Kidney (tissue), 14 donors: ENCODE measurements around the gene TMEM151A. TPM values are rescaled to one million over a fixed set of nuclear protein-coding genes. Genes with fewer than 3 reads are reported as not detected.

ENCODE experiments used
- DNase-seq, 5 donors: peaks; one replicate each; pipeline ENCODE4 v3.0.0-alpha.2; 2013 to 2020
- FAIRE-seq: peaks from 2 replicates; lab custom pipeline; 2012; peaks lifted over from hg19 to GRCh38; lab: Jason Lieb, UNC
- H3K27ac ChIP-seq, 2 donors: one replicate each; pipeline ENCODE4 v1.7.0; 2013; ENCODE audit warnings: low read depth in 2 of 2, low read length in 2 of 2, inconsistent platforms in 1 of 2
- H3K27me3 ChIP-seq: one replicate; pipeline ENCODE4 v1.7.1; 2013; ENCODE audit warnings: low read length, inconsistent platforms; ENCODE audit not compliant: control insufficient read depth, insufficient read depth
- H3K36me3 ChIP-seq, 3 donors: one replicate each; pipeline versions ENCODE4 v1.7.0 to v1.7.1; 2013; ENCODE audit warnings: low read length in 3 of 3, control low read depth in 1 of 3, inconsistent platforms in 1 of 3; ENCODE audit not compliant: insufficient read depth in 3 of 3, control insufficient read depth in 2 of 3
- H3K4me1 ChIP-seq, 3 donors: one replicate each; pipeline versions ENCODE4 v1.7.0 to v1.7.1; 2013; ENCODE audit warnings: low read length in 3 of 3, inconsistent platforms in 1 of 3, low read depth in 1 of 3; ENCODE audit not compliant: control insufficient read depth in 2 of 3, insufficient read depth in 2 of 3
- H3K4me3 ChIP-seq, 3 donors: one replicate each; pipeline versions ENCODE4 v1.7.0 to v1.8.1; 2013; ENCODE audit warnings: low read length in 3 of 3, control low read depth in 1 of 3, inconsistent platforms in 1 of 3
- H3K9ac ChIP-seq, 3 donors: one replicate each; pipeline versions ENCODE4 v1.7.0 to v1.7.1; 2013; ENCODE audit warnings: low read length in 3 of 3, control low read depth in 1 of 3, inconsistent platforms in 1 of 3
- H3K9me3 ChIP-seq, 3 donors: one replicate each; pipeline versions ENCODE4 v1.7.0 to v1.7.1; 2013; ENCODE audit warnings: low read length in 3 of 3, control low read depth in 1 of 3, inconsistent platforms in 1 of 3; ENCODE audit not compliant: control insufficient read depth in 2 of 3, insufficient read depth in 1 of 3
- intact Hi-C: fragments of 100-400 bp; cut with DNase I; formaldehyde crosslinking; loops from one replicate; pipeline ENCODE4 v1.11.1; 2022
- polyA plus RNA-seq: library from polyadenylated mRNA; stranded (reverse); fragments of 350-450 nt; fragmentation: Illumina TruSeq; extraction: RNeasy Lipid Tissue Mini Kit (QIAGEN cat#74804); gene quantifications from one replicate; pipeline ENCODE4 v1.2.3, GENCODE V29; 2014; ENCODE audit warnings: low read depth, low replicate concordance; ENCODE audit not compliant: insufficient read depth
- total RNA-seq: library from RNA; stranded (reverse); fragmentation: NEBNext Ultra II Directional; extraction: Animal tissue kit (Norgen Biotek cat#: 25700); gene quantifications from one replicate; pipeline ENCODE4 v1.2.1, GENCODE V29; 2021
- TF ChIP-seq, protein P1 (sequence below): IDR thresholded peaks from 3 replicates; pipeline ENCODE4 v1.5.1; 2012; ENCODE audit warnings: mild to moderate bottlenecking, moderate library complexity, borderline replicate concordance; ENCODE audit not compliant: insufficient read depth; ENCODE audit errors: extremely low read depth
- donor health status: control.
- donor health status: control.
- donor health status: control.
- donor health status: control.
- donor health status: control.
- donor health status: DM: yes; HTN: yes; CAD: no.
- donor health status: Normal renal cell carcinoma (clear cell type).

The TMEM151A gene
- total and polyA plus RNA-seq, 2 donors from 2014 or later, result 0.19 TPM; not detected in 1

DNA sequence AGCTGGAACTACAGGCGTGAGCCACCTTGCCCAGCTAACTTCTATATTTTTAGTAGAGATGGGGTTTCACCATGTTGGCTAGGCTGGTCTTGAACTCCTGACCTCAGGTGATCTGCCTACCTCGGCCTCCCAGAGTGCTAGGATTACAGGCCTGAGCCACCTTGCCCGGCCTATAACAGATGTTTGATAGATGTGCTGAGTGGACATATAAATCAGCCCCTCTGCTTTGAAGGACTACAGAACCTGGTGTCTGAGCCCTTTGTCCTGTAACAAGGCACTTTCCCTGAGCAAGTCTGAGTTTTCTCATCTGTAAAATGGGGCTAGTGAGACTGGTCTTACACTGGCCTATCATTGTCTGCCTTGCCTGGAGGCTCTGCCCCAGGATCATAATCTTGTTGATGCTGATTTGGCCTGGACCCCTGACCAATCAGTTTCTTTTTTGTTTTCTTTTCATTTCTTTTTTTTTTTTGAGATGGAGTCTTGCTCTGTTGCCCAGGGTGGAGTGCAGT, 37.5 kb downstream of the TMEM151A start:
- no peaks in the 10 kb centered on the region for H3K9me3 ChIP-seq
- DNase-seq (peak in 1 of 5 donors; percentile 28), FAIRE-seq (no peak)
- intact Hi-C loops, result no loop called here
- H3K36me3 ChIP-seq, result no peaks in the 10 kb centered on the region
- H3K9ac ChIP-seq, result no peak overlapping the region
- H3K4me1 ChIP-seq, result peaks cover 0 to 17% (median 11%) of the 10 kb centered on the region in 3 donors
- TF ChIP-seq, protein P1, sequence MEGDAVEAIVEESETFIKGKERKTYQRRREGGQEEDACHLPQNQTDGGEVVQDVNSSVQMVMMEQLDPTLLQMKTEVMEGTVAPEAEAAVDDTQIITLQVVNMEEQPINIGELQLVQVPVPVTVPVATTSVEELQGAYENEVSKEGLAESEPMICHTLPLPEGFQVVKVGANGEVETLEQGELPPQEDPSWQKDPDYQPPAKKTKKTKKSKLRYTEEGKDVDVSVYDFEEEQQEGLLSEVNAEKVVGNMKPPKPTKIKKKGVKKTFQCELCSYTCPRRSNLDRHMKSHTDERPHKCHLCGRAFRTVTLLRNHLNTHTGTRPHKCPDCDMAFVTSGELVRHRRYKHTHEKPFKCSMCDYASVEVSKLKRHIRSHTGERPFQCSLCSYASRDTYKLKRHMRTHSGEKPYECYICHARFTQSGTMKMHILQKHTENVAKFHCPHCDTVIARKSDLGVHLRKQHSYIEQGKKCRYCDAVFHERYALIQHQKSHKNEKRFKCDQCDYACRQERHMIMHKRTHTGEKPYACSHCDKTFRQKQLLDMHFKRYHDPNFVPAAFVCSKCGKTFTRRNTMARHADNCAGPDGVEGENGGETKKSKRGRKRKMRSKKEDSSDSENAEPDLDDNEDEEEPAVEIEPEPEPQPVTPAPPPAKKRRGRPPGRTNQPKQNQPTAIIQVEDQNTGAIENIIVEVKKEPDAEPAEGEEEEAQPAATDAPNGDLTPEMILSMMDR, result no peak
- no peak overlapping the region for H3K27ac ChIP-seq
- H3K4me3 ChIP-seq, result no peak overlapping the region
- no peaks in the 10 kb centered on the region for H3K27me3 ChIP-seq

DNA sequence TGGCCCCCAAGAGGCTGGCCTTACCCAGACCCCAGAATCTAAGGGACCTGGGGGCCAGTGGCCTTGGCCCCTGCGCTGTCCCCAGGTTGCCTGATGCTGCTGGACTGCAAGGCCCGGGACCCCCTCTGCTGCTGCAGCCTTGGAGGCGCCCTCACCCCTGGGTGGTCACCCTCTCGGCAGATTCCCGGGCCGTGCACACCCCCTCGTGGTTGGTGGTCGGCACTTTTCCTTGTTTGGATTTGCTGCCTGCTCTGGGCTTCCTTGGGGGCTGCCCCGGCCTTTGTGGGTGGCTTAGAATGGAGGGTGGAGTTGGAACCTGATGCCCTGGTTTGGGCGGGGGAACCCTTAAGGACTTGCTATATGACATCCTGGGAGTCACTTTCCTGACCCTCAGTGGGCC, 39.2 kb downstream of the TMEM151A start:
- FAIRE-seq (no peak), DNase-seq (peak in 1 of 5 donors; percentile 66)

DNA sequence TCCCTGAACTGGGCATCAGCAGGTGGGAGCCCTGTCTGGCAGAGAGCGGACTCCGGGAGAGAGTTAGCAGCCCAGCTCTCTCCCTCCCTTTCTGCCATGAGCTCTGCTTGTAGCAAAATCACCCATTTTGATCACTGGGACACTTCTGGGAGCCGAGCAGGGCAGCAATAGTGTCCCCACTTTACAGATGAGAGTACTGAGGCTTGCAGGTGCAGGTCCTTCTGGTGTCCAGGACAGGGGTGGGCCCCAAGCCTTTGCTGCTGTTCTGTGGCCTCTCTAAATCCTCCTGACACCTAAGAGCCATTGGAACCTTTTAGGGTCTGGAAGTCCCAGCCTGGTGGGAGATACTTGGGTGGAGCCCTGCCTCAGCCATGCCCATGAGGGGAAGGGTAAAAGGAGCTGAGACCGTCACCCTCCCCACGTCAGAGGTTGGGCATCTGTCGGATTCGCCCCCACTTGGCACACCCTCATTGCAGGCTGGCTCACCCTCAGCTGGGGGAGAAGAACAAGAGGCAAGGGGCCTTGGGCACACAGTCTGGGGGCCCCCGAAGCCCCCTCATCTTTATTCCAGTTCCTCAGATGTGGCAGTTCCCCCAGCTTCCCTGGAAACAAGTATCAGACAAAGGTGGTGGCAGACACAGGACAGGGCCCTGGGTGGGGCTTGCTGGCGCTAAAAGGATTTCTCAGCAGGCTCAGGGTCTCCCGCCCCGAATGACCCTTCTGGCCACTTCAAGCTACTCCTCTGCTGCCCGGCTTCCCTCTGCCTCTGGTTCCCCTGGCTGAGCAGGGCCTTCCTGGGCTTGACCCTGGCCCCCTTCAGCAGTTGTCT, 40.1 kb downstream of the TMEM151A start:
- peaks cover 1 to 22% (median 11%) of the 10 kb centered on the region in 3 donors for H3K4me1 ChIP-seq
- H3K9me3 ChIP-seq, result no peaks in the 10 kb centered on the region
- no peak overlapping the region for H3K4me3 ChIP-seq
- H3K9ac ChIP-seq, result no peak overlapping the region
- intact Hi-C loops, result no loop called here
- TF ChIP-seq, protein P1, result no peak
- H3K27me3 ChIP-seq, result no peaks in the 10 kb centered on the region
- no peaks in the 10 kb centered on the region for H3K36me3 ChIP-seq
- FAIRE-seq (no peak), DNase-seq (peak in 1 of 5 donors; percentile 56)
- no peak overlapping the region for H3K27ac ChIP-seq

More for the DNA sequence above, 39.2 kb downstream of the TMEM151A start:
- H3K4me1 ChIP-seq, result peaks cover 0 to 20% (median 11%) of the 10 kb centered on the region in 3 donors
- H3K27ac ChIP-seq, result no peak overlapping the region
- no peaks in the 10 kb centered on the region for H3K9me3 ChIP-seq
- H3K36me3 ChIP-seq, result no peaks in the 10 kb centered on the region
- H3K27me3 ChIP-seq, result no peaks in the 10 kb centered on the region
- TF ChIP-seq, protein P1, result no peak
- no peak overlapping the region for H3K9ac ChIP-seq
- intact Hi-C loops, result no loop called here
- H3K4me3 ChIP-seq, result no peak overlapping the region
